ENCODE data around the gene USH2A. TPM values are rescaled to one million over a fixed set of nuclear protein-coding genes. Genes with fewer than 3 reads are reported as not detected.

The USH2A gene
- polyA plus RNA-seq, 2 of the 4 experiments (the other 2 are of a cell fraction): not detected

GRCh38 chr1:215731699-215732098 is 691.5 kb downstream of the USH2A start:
- TF ChIP-seq HOXB5 (CRISPR knock-in tag; IDR thresholded peaks at IDR 0.05) (no peak), KDM1A (IDR thresholded peaks at IDR 0.05; ENCODE audit: low read depth) (no peak), BCL3 (IDR thresholded peaks at IDR 0.05) (no peak), CHD4 (IDR thresholded peaks at IDR 0.05; ENCODE audit: borderline replicate concordance) (no peak), RFX5 (IDR thresholded peaks at IDR 0.05) (no peak), NPAS2 (CRISPR knock-in tag; IDR thresholded peaks at IDR 0.05; ENCODE audit: borderline replicate concordance) (no peak), SREBF2 (IDR thresholded peaks at IDR 0.05) (no peak), E2F6 (IDR thresholded peaks at IDR 0.05; ENCODE audit: borderline replicate concordance, low read depth) (no peak), ZFP36 (IDR thresholded peaks at IDR 0.05; ENCODE audit: borderline replicate concordance, partially characterized antibody) (no peak), ESRRA (IDR thresholded peaks at IDR 0.05; ENCODE audit: borderline replicate concordance, low read length) (no peak), POLR2AphosphoS2 (conservative IDR thresholded peaks at IDR 0.05; ENCODE audit: low read length) (no peak), NR3C1 (IDR thresholded peaks at IDR 0.05) (no peak), RARB (CRISPR knock-in tag; IDR thresholded peaks at IDR 0.05) (no peak), CHD2 (IDR thresholded peaks at IDR 0.05; ENCODE audit: low read length, partially characterized antibody) (no peak), KDM5A (IDR thresholded peaks at IDR 0.05) (no peak), JUNB (IDR thresholded peaks at IDR 0.05) (no peak), FOXS1 (CRISPR knock-in tag; IDR thresholded peaks at IDR 0.05) (no peak), PHF8 (IDR thresholded peaks at IDR 0.05; ENCODE audit: borderline replicate concordance, low read depth) (no peak)
- TF ChIP-seq, protein P1, sequence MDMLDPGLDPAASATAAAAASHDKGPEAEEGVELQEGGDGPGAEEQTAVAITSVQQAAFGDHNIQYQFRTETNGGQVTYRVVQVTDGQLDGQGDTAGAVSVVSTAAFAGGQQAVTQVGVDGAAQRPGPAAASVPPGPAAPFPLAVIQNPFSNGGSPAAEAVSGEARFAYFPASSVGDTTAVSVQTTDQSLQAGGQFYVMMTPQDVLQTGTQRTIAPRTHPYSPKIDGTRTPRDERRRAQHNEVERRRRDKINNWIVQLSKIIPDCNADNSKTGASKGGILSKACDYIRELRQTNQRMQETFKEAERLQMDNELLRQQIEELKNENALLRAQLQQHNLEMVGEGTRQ (IDR thresholded peaks at IDR 0.05): no peak
- TF ChIP-seq, protein P2, sequence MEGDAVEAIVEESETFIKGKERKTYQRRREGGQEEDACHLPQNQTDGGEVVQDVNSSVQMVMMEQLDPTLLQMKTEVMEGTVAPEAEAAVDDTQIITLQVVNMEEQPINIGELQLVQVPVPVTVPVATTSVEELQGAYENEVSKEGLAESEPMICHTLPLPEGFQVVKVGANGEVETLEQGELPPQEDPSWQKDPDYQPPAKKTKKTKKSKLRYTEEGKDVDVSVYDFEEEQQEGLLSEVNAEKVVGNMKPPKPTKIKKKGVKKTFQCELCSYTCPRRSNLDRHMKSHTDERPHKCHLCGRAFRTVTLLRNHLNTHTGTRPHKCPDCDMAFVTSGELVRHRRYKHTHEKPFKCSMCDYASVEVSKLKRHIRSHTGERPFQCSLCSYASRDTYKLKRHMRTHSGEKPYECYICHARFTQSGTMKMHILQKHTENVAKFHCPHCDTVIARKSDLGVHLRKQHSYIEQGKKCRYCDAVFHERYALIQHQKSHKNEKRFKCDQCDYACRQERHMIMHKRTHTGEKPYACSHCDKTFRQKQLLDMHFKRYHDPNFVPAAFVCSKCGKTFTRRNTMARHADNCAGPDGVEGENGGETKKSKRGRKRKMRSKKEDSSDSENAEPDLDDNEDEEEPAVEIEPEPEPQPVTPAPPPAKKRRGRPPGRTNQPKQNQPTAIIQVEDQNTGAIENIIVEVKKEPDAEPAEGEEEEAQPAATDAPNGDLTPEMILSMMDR (IDR thresholded peaks at IDR 0.05): no peak
- Histone ChIP-seq H3K4me2 (no peak overlapping the region), H3K27ac (no peak overlapping the region), H3K4me3 (no peak overlapping the region), H3K9me3 (no peaks in the 10 kb centered on the region), H3K4me1 (no peaks in the 10 kb centered on the region)
- ChIA-PET CTCF (no interaction called here), POLR2A (no interaction called here)
- ATAC-seq (no peak), DNase-seq (ENCODE audit: low read depth in 1 of 2, low spot score in 1 of 2) (no peak), FAIRE-seq (no peak)

DNA sequence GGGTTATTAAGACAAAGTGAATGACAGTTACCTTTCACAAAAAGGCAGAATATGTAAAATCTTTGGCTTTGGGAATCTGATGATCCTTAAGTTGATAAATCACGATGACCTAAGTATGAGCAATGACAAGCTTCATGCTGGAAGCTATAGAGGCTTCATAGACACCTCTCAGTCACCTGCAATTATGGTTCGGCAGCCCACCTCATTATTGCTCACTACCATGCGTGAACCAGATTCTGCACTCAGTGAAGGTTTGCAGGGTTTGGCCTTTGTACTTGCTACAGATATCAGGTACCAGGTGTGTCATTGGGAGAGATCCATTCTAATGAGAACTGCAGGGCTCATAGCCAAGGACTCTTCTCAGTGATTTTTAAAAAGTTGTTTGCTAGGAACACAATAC is 692.6 kb downstream of the USH2A start:
- DNase-seq (ENCODE audit: low read depth in 1 of 2, low spot score in 1 of 2): no peak
- ATAC-seq: no peak

More for the DNA sequence above, 692.6 kb downstream of the USH2A start:
- Histone ChIP-seq H3K4me2 (no peak overlapping the region), H3K27ac (no peak overlapping the region), H3K9me3 (no peaks in the 10 kb centered on the region), H3K4me1 (no peaks in the 10 kb centered on the region), H3K4me3 (no peak overlapping the region)
- no peak for FAIRE-seq
- no peak for TF ChIP-seq NFE2L2 (conservative IDR thresholded peaks at IDR 0.05; ENCODE audit: low read length)
- no peak for TF ChIP-seq ZC3H11A (IDR thresholded peaks at IDR 0.05)
- TF ChIP-seq BCL3 (IDR thresholded peaks at IDR 0.05): no peak
- WGBS (ENCODE audit: missing lambda C conversion rate): 39% methylated on average over 3 of the region's 3 CpGs
- POLR2A ChIA-PET: no interaction called here
- CTCF ChIA-PET: interaction anchor here (0.6 kb wide), 1 partner anchor 33 kb away, joined by 3 read pairs; no protein-coding TSS in a partner anchor
